ENCODE data around the gene DYNLT2.

Gene DYNLT2

DNA sequence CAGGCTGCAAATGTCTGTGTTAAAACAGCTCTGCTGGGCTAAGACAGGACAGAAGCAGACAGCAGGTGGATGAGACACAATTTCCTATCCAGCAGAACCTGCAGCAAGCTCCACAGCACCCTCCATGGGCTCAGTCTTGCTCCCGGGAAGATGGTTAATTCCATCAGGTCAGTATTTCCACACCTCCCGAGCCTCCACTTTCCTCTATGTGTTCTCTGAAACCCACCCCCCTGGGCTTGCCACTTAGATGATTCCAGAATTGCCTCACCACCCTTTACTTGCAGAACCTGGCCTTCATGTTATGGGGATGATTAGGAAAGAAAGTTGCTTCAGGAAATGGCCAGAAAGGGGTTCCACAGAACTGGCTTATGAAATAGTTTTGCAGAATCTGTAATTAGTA lies 43.8 kb upstream of the DYNLT2 start:
- no peak for DNase-seq (ENCODE audit: extremely low read depth, insufficient read length)
- Histone ChIP-seq H3K36me3 (ENCODE audit: control insufficient read depth, insufficient read depth, low read length) (no peaks in the 10 kb centered on the region), H3K27me3 (replicated peaks; ENCODE audit: control insufficient read depth, insufficient read depth, low read length) (no peaks in the 10 kb centered on the region; the same call in none of the 2 replicates), H3K4me3 (replicated peaks; ENCODE audit: low read depth, low read length) (no peak overlapping the region)
- TF ChIP-seq, protein P1, sequence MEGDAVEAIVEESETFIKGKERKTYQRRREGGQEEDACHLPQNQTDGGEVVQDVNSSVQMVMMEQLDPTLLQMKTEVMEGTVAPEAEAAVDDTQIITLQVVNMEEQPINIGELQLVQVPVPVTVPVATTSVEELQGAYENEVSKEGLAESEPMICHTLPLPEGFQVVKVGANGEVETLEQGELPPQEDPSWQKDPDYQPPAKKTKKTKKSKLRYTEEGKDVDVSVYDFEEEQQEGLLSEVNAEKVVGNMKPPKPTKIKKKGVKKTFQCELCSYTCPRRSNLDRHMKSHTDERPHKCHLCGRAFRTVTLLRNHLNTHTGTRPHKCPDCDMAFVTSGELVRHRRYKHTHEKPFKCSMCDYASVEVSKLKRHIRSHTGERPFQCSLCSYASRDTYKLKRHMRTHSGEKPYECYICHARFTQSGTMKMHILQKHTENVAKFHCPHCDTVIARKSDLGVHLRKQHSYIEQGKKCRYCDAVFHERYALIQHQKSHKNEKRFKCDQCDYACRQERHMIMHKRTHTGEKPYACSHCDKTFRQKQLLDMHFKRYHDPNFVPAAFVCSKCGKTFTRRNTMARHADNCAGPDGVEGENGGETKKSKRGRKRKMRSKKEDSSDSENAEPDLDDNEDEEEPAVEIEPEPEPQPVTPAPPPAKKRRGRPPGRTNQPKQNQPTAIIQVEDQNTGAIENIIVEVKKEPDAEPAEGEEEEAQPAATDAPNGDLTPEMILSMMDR (IDR thresholded peaks at IDR 0.05; ENCODE audit: insufficient read depth, low read length, poor library complexity, severe bottlenecking), result no peak

DNA sequence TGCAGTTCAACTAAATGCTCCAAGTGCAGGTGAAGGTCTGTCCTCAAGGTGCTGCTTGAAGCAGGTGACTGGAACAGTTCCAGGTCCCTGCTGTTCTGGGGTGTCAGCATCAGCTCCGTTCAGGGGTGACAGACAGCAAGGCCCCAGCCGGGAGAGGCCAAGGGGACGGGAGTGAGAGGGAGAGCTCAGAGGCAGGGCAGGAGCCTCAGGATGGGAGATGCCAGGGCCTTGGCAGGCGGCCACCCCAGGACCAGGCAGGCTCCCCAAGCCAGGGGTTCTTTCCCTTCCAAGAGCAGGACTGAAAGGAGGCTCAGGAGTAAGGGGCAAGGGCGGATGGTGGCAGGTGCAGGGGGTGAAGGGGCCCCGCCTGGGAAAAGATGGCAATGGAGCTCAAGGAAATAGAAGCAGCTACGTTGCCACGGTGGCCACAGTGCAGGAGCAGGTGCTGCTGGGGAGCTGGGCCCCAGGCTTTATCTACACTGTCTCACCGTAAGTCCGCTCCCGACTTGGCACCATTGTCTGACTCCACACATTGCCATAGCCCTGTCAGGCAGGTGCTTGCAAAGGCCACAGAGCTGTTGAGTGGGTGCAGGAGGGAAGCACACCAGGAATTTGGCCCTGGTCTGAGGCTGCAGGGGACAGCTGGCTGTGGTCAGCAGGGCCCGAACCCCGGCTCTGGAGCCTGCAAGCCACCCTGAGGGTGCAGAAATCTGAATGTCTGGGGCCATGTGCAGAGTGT lies 43.1 kb upstream of the DYNLT2 start:
- no peak overlapping the region for H3K4me3 ChIP-seq (replicated peaks; ENCODE audit: low read depth, low read length)
- H3K27me3 ChIP-seq (replicated peaks; ENCODE audit: control insufficient read depth, insufficient read depth, low read length), result no peaks in the 10 kb centered on the region; the same call in none of the 2 replicates
- TF ChIP-seq, protein P1 (IDR thresholded peaks at IDR 0.05; ENCODE audit: insufficient read depth, low read length, poor library complexity, severe bottlenecking), result no peak
- H3K36me3 ChIP-seq (ENCODE audit: control insufficient read depth, insufficient read depth, low read length), result no peaks in the 10 kb centered on the region
- DNase-seq (ENCODE audit: extremely low read depth, insufficient read length), result no peak

DNA sequence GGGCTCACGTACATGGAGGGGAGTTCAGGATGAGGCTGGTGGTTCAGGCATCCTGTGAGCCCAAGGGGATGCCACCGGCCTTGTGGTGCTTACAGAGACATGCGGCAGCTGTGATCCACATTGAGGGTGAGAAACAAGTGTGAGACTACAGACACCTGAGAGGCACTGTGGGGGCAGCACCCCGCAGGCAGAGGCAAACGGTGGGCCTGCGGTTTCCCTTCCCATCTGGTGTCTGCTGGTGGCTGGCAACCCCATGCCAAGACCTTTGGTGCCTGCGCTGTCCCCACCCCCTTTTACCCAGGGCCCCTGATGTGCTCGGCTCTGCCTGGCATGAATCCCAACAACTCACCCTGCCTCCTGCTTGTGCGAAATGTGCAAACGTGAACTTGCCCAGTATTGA lies 42.0 kb upstream of the DYNLT2 start:
- Histone ChIP-seq H3K4me3 (replicated peaks; ENCODE audit: low read depth, low read length) (no peak overlapping the region), H3K27me3 (replicated peaks; ENCODE audit: control insufficient read depth, insufficient read depth, low read length) (no peaks in the 10 kb centered on the region; the same call in 1 of the 2 replicates), H3K36me3 (ENCODE audit: control insufficient read depth, insufficient read depth, low read length) (no peaks in the 10 kb centered on the region)
- TF ChIP-seq, protein P1 (IDR thresholded peaks at IDR 0.05; ENCODE audit: insufficient read depth, low read length, poor library complexity, severe bottlenecking), result no peak
- no peak for DNase-seq (ENCODE audit: extremely low read depth, insufficient read length)

DNA sequence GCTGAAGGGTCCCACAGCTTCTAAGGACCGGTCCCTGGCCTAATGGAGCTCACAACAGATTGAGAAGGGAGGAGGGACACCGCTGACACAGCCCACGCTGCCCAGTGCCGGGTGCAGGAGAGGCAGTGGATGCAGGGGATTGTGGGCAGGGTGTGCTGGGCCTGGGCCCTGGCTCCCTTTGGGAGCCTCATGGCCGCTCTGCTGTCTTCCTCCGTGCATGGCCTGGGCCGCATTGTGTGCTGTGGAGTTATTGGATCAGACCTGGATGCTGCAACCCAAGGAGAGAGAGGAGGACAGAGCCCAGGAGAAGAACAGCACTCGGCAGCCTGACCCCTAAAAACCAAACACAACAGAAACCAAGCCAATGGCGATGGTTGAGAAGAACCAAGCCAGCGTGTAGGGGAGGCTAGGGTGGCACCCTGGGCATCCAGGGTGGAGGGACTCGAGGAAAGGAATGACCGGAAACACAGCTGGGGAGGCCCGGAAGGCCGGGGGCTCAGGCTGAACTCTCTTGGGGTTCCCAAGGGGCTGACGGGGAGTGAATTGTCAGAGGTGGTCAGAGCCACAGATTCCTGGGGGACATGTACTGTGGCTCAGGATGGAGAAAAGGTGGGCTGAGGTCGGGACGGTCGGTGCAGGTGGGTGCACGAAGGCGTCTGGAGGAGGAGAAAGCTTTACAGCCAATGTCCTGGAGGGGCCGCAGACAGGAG lies 41.1 kb upstream of the DYNLT2 start:
- Histone ChIP-seq H3K36me3 (ENCODE audit: control insufficient read depth, insufficient read depth, low read length) (no peaks in the 10 kb centered on the region), H3K27me3 (replicated peaks; ENCODE audit: control insufficient read depth, insufficient read depth, low read length) (no peaks in the 10 kb centered on the region; the same call in 1 of the 2 replicates), H3K4me3 (replicated peaks; ENCODE audit: low read depth, low read length) (no peak overlapping the region)
- DNase-seq (ENCODE audit: extremely low read depth, insufficient read length), result no peak
- TF ChIP-seq, protein P1 (IDR thresholded peaks at IDR 0.05; ENCODE audit: insufficient read depth, low read length, poor library complexity, severe bottlenecking), result no peak

DNA sequence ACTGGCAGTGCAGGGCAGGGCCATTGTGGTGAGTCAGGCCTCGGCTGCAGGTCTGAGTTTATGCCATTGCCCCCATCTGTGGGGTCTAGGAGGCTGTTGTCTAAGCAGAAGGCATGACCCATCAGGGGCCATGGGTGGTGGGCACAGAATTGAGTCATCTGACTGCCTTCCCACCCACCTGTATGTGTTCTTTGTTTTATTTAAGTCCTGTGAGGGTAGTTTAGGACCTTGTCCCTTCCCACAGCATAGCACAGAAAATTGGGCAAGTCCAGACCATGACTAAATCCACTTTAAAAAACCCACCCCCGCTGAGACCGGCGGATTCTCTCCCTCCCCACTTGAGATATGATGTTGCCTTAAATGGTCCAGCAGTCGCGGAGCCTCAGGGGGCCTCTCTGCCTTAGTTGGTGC lies 40.4 kb upstream of the DYNLT2 start:
- H3K27me3 ChIP-seq (replicated peaks; ENCODE audit: control insufficient read depth, insufficient read depth, low read length), result no peaks in the 10 kb centered on the region; the same call in 1 of the 2 replicates
- no peak for DNase-seq (ENCODE audit: extremely low read depth, insufficient read length)
- TF ChIP-seq, protein P1 (IDR thresholded peaks at IDR 0.05; ENCODE audit: insufficient read depth, low read length, poor library complexity, severe bottlenecking), result no peak

More for the DNA sequence above, 40.4 kb upstream of the DYNLT2 start:
- Histone ChIP-seq H3K36me3 (ENCODE audit: control insufficient read depth, insufficient read depth, low read length) (no peaks in the 10 kb centered on the region), H3K4me3 (replicated peaks; ENCODE audit: low read depth, low read length) (no peak overlapping the region)

Data from GM06990 (cell line).